Loucy (cell line): ENCODE results near the gene SRGAP1.

Source experiments
- EZH2phosphoT487 ChIP-seq: fragments of 200-600 bp; IDR thresholded peaks from 2 replicates; pipeline ENCODE4 v1.6.1; 2018; ENCODE audit warnings: antibody characterized with exemption, mild to moderate bottlenecking, moderate library complexity, borderline replicate concordance
- TF ChIP-seq, protein P1 (sequence below): fragments of 200-600 bp; sonication (generic); conservative IDR thresholded peaks from 2 replicates; pipeline ENCODE4 v1.5.1; 2014; ENCODE audit warnings: mild to moderate bottlenecking, antibody characterized with exemption, low read length

DNA sequence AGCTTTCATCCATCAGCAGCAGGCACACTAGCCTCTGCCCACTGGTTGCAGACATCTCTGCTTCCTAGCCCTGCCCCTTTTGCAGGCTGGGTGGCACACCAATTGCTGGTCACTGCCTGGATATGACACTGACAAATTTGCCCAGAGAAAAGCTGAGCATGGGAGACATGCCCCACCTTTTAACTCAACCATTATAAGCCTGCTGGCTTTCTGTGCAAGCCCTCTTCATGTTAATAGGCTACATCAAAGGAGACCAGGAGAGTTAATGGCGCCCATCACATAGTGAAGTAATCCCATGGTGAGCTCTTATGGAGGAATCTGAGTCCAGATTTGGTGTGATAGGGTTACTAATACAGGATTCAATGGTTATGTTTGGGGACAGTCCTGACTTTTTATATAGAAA is 238.4 kb downstream of the SRGAP1 start:
- TF ChIP-seq, protein P1, sequence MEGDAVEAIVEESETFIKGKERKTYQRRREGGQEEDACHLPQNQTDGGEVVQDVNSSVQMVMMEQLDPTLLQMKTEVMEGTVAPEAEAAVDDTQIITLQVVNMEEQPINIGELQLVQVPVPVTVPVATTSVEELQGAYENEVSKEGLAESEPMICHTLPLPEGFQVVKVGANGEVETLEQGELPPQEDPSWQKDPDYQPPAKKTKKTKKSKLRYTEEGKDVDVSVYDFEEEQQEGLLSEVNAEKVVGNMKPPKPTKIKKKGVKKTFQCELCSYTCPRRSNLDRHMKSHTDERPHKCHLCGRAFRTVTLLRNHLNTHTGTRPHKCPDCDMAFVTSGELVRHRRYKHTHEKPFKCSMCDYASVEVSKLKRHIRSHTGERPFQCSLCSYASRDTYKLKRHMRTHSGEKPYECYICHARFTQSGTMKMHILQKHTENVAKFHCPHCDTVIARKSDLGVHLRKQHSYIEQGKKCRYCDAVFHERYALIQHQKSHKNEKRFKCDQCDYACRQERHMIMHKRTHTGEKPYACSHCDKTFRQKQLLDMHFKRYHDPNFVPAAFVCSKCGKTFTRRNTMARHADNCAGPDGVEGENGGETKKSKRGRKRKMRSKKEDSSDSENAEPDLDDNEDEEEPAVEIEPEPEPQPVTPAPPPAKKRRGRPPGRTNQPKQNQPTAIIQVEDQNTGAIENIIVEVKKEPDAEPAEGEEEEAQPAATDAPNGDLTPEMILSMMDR, result no peak
- no peak for TF ChIP-seq EZH2phosphoT487
